ENCODE measurements around the gene CXCL10.

- no peak for TF ChIP-seq POLR2A (IDR thresholded peaks at IDR 0.05)
- no peak for TF ChIP-seq CTCF (IDR thresholded peaks at IDR 0.05)
- TF ChIP-seq EP300 (IDR thresholded peaks at IDR 0.05): no peak
These were observed 19.7 kb downstream of the CXCL10 start for GRCh38 chr4:76003620-76004019.
